HG03342 (cell line): ENCODE results near the gene CPEB1.
"Not testable (repeated sequence)": the region's sequence is repeated elsewhere in the genome, so short reads cannot be mapped to it uniquely, and the experiment has no call there.

Experiments
- ATAC-seq: cut with Tn5 transposase; IDR thresholded peaks from one replicate; pipeline ENCODE4 v1.9.1; 2021; ENCODE audit warnings: mild to moderate bottlenecking, moderate library complexity; ENCODE audit not compliant: unreplicated experiment

CPEB1 gene

DNA sequence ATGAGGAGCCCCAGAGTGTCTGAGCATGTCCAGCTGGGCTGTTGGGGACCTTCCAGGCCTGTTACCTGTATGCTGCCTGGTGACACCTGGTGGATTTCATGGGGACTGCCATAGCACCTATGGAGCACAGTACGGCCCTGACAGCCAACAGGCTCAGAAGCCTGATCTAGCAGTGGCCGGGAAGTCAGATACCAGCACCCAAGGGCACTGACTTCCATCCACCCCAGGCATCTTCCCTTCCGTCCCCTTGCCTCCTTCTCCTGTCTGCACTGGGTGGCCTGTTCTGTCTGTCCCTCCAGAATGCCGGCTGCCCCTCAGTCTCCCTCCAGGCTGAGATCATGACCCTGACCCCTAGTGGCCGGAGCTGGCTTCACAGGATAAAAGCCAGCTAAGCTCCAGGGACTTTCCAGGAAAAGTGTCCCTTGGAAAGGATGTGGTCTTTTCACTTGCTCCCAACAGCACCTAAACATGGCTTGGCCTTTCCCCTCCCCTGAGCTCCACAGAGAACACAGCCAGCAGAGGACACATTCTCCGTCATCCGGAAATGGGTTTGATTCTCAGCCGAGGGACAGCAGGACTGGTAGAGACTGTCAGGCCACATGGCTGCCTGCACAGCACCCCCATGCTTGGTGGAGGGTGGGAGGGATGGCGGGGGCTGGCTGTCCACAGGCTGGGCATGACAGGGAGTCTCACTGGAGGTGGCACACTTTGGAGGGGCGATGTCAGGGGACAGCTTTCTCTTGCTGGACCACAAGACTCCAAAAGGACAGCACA, 116.4 kb downstream of the CPEB1 start:
- ATAC-seq: no peak

DNA sequence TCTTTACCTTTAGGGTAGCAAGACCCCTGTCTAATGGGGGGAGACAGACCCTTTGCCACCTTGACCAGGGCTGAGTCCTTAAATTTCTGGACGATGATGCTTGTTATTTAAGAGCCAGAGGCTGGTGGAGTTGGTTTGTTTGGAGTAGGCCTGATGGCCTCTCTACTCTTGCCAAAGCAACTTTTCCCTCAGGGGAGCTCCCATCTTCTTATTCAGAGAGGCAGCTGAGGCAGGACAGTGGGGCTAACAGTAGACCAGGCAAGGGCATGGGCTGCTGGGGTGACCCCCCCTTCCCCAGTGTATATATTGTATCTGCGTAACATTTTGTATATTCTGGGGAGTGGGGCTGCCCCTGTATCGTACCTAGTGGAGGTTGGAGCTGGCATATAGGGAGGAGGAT, 117.2 kb downstream of the CPEB1 start:
- ATAC-seq: no peak

DNA sequence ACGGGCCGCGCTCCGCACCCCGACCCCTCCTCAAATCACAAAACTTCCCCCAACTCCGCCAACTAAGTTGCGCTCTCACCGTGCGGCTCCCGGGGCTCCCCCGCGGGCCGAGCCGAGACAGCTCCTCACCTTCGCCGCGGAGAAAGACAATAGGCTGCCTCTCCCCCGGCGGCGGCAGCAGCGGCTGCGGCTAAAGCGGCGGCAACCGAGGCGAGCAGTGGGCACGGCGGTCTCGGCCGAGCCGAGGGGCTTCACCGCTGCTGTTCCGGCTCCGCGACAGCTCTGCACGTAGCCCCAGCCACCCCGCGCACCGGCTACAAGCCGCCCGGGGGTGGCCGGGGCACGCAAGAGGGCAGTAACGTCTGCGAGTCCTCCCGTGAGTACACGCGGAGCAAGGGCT, 133.6 kb downstream of the CPEB1 start:
- not testable (repeated sequence) for ATAC-seq

DNA sequence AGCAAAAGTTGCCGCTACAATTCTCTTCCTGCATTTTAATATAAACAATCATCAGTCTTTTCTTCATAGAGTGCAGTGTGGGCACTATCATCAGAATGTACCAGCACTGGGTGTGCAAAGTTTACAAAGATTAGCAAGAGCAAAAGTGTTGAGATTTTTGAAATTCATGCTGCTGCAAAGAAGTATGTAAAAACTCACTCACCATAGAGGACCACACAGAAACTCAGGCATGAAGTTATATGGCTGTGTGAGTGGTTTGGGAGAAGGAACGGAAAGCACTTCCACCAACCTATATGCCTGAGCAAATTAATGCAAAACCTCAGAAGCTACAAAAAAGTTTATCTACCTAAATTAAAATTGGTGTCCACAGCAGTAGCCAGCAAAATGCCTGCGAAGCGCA, 139.5 kb downstream of the CPEB1 start:
- not testable (repeated sequence) for ATAC-seq

DNA sequence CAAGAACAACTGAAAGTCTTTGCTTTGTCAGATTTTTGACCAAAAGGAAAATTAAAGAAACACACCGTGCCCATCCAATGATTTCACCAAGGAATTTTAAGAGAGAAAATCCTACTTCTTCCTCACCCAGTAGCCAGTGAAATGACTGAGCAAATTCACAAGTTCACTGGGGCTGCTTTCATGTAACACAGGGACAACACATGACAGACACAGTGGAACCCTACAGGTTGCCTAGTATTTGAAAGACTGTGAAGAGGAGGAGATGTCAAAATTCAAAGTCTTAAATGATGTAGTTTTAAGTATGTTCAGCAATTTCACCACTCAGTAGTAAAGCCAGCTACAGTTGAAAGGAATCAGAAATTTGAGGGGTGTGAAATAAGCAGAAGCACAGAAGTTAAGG, 140.1 kb downstream of the CPEB1 start:
- ATAC-seq: not testable (repeated sequence)

DNA sequence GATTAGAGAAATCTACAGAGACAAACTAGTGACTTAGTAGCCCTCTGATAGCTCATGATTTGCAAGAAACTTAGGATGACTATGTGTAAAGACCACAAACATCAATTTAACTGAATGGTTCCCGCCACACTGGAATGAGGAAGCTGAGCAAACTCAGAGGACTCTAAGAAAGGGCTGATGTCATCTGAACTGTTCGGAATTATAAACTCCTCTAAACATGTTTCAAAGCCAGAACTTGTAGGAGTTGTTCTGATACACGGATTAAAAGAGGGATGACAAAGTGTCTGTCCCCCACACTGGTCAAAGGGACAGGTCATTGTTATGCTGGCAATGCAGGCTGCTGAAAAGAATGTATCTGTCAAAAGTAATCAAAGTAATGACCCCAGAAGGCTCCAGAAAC, 141.3 kb downstream of the CPEB1 start:
- not testable (repeated sequence) for ATAC-seq

DNA sequence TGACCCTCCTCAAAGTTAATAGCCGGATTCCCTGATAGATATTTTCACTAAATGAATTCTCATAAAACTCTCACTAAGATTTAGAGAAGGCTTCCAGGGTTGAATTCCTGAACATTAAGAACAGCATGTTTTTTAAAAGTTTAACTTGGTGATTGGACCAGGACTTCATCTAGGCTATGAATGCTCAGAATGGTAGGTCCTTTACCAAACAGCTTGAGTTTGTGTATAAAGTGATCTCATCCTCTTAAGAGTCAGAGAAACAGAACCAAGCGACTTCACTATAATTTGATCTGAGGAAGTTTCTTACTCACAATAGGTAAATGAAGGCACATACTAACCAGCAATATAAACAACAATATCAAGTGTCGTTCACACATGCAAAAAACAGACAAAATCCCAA, 143.1 kb downstream of the CPEB1 start:
- not testable (repeated sequence) for ATAC-seq

DNA sequence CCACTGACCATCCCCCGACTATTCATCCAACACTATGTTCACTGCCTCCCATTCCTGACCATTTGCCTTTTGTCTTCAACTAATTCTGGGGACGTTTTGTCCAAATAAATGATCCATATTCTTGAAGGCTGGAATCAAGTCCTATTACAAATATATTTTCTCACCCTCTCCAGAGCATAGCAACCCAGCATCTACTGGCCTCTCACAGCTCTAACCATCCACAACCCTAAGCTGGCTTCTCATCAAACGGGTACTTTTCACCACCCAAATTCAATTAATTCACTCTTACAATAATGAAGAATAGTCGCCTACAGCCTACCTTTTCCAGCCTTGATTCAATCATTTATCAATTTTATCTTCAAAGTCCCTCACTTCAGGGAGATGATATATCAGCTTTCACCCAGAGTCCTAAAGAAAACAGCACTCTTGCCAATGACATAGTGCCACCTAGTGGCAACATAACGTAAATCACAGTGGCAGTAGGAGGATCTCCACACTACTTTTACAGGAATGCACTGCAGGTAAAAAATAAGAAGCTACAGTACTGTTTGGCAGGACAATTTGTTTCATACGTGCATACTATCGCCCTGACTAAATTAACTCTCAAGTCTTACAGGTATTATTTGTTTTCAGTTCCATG, 144.3 kb downstream of the CPEB1 start:
- ATAC-seq: not testable (repeated sequence)

DNA sequence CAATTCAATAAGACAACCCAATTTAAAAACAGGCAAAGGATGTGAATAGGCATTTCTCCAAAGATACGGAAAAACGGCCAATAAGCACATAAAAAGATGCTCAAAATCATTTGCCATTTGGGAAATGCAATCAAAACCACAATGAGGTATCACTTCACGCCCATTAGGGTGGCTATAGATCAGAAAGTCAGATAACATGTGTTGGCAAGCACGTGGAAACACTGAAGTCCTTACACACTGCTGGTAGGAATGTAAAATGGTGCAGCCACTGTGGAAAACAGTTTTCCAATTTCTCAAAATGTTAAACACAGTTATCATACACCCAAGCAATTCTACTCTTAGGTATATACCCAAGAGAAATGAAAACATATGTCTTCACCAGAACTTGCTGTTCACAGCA, 146.4 kb downstream of the CPEB1 start:
- not testable (repeated sequence) for ATAC-seq

DNA sequence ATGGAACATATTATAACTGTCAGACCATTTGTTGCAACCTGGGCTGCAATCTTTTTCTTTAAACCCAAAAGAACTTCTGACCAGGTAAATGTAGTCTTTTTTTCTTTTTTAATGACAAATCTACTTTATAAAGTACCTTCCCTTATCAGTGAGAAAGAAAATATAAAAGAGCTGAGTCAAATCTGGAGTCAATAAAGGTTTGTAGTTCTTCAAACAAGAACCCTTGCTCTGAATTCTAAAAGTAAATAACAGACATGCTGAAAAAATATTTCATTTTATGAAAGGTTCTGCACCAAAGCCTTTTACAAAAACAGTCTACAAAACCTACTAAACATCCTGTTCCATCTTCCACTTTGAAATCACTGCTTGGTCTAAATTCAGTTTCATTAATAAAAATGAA, 149.2 kb downstream of the CPEB1 start:
- not testable (repeated sequence) for ATAC-seq
